ENCODE measurements around the gene HAGH.

The HAGH gene

DNA sequence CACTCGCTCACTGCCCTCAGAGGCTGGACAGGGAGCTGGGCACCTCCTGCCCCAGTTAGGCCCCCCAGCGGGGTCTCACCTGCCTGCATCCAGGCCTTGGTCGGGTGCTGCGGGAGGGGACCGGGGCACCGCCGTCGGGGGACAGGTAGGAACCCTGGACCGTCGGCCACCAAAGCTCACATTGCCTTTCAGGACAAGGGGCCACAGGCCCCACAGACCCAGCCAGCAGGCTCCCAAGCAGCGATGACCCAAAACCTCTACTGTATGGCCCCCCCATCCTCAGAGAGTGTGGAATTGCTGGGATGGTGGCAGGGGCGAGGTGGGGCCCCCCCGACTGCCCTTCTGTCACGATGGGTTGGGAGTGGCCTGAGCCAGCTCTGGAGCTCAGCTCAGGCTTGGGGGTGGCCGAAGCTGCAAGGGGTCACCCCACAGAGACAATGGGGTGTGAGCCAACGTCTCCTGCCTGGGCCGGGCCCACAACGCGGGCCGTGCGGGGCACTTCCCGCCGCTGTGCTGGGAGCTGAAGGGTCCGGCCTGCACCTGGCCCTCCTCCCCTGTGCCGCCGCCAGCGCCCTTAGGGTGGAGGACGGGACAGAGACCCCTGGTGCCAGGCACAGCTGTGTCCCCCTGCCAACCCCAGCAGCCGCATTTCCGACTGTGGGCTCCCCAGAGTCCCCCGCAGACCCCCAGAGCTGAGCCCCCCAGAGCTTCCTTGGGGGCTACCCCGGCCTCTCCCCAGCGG, 33.6 kb downstream of the HAGH start:
- no peak overlapping the region for H3K4me3 ChIP-seq (ENCODE audit: low read depth, low read length)
- in situ Hi-C loops (cut with HindIII; ENCODE audit: low sequenced_read_pairs): no loop called here
- no peak for DNase-seq (ENCODE audit: low read depth)
- TF ChIP-seq, protein P1, sequence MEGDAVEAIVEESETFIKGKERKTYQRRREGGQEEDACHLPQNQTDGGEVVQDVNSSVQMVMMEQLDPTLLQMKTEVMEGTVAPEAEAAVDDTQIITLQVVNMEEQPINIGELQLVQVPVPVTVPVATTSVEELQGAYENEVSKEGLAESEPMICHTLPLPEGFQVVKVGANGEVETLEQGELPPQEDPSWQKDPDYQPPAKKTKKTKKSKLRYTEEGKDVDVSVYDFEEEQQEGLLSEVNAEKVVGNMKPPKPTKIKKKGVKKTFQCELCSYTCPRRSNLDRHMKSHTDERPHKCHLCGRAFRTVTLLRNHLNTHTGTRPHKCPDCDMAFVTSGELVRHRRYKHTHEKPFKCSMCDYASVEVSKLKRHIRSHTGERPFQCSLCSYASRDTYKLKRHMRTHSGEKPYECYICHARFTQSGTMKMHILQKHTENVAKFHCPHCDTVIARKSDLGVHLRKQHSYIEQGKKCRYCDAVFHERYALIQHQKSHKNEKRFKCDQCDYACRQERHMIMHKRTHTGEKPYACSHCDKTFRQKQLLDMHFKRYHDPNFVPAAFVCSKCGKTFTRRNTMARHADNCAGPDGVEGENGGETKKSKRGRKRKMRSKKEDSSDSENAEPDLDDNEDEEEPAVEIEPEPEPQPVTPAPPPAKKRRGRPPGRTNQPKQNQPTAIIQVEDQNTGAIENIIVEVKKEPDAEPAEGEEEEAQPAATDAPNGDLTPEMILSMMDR (IDR thresholded peaks at IDR 0.05; ENCODE audit: low read depth, low read length, missing control alignments): no peak

DNA sequence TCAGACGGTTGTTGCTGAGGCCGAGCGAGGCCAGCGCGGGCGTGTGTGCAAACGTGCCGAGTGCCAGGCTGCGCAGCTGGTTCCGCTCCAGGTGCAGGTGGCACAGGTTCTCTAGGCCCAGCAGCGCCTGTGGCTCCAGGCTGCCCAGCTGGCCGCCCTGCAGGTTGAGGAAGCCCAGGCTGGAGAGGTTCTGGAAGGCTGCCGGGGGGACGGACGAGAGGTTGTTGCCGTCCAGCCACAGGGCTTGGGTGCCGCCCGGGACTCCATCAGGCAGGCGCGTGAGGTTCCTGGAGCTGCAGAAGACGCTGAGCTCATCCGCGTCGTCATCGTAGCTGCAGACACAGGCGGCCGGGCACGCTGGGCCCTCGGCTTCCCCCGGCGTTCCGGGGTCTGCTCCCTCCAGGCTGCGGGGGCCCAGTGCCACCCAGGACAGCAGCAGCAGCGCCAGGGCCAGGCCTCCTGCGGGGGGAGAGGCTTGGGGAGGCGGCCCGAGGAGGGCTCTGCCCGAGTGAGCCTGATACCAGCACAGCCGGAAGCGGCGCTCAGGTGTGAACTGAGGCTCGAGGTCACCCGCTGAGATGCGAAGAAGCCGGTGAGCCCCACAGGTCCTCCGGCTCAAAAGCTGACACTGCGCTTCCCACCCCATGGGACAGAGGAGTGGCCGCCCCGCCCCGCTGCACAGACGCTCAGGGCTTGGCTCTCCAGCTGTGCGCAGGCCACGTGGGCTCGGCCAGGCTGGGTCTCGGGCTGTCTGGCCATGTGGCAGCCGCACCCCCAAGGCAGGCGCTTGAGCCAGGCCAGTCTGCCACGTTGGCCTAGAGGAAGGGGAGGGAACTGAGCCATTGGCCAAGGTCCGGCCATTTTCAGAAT, 34.4 kb downstream of the HAGH start:
- H3K4me3 ChIP-seq (ENCODE audit: low read depth, low read length): no peak overlapping the region
- TF ChIP-seq, protein P1 (IDR thresholded peaks at IDR 0.05; ENCODE audit: low read depth, low read length, missing control alignments): no peak
- in situ Hi-C loops (cut with HindIII; ENCODE audit: low sequenced_read_pairs): no loop called here
- no peak for DNase-seq (ENCODE audit: low read depth)

DNA sequence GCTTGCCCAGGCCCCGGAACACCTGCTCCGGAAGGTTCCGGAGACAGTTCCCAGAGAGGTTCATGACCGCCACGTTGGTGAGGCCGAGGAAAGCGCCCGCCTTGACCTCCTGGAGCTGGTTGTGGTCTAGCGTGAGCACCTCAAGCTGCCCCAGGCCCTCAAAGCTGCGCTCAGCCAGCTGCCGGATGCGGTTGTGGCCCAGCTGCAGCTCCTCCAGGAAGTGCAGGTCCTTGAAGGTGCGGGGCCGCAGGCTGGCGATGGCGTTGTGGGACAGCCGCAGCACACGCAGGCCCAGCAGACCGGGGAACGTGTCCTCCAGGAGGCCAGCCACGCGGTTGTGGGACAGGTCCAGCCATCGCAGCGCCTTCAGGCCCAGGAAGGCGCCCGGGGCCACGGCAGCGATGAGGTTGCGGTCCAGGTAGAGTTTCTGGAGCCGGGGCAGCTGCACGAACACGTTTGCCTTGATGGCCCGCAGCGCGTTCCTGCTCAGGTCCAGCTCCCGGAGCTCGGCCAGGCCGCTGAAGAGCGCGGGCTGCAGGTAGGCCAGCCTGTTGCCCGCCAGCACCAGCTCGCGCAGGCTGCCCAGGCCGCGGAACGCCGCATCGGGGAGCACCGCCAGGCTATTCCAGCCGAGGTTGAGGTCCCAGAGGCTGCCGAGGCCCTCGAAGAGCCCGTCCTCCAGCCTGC, 35.2 kb downstream of the HAGH start:
- no peak for DNase-seq (ENCODE audit: low read depth)
- in situ Hi-C loops (cut with HindIII; ENCODE audit: low sequenced_read_pairs): no loop called here
- H3K4me3 ChIP-seq (ENCODE audit: low read depth, low read length): no peak overlapping the region
- TF ChIP-seq, protein P1 (IDR thresholded peaks at IDR 0.05; ENCODE audit: low read depth, low read length, missing control alignments): no peak

DNA sequence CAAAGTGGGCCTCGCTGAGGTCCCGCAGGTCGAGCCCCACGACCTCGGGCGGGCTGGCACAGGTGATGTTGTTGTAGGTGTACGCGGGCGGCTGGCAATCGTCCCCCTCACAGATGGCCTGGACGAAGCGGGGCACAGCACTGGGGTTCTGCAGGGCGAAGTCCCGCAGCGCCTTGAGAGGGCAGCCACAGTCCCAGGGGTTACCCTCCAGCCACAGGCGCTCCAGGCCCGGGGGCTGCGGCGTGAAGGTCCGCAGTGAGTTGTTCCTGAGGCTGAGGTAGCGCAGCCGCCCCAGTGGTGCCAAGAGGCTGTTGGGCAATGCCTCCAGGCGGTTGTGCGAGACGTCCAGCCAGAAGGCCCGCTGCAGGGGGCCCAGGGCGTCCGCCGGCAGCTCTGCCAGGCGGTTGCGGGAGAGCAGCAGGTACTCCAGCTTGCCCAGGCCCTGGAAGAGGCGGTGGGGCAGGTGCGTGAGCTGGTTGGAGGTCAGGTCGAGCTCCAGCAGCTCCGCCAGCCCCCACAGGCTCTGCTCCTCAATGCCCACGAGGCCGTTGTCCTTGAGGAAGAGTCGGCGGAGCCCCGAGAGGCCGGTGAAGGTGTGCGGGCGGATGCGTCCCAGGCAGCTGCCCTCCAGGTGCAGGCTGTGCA, 35.9 kb downstream of the HAGH start:
- DNase-seq (ENCODE audit: low read depth): no peak
- H3K4me3 ChIP-seq (ENCODE audit: low read depth, low read length): no peak overlapping the region
- in situ Hi-C loops (cut with HindIII; ENCODE audit: low sequenced_read_pairs): no loop called here
- TF ChIP-seq, protein P1 (IDR thresholded peaks at IDR 0.05; ENCODE audit: low read depth, low read length, missing control alignments): no peak

DNA sequence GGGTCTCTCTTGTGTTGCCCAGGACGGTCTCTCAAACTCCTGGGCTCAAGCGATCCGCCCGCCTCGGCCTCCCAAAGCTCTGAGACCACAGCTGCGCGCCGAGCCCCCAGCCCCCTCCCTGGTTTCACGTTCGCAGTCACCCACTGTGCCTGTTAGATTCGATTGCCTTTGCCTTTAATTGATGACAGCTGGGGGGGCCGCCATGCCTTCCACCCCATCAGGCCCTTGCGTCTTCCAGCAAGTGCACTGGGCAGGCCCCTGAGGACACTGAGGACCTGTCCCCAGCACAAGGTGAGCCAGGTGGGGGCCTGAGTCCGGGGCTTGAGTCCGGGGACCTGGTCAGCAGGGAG, 36.4 kb downstream of the HAGH start:
- no peak for DNase-seq (ENCODE audit: low read depth)
- in situ Hi-C loops (cut with HindIII; ENCODE audit: low sequenced_read_pairs): no loop called here
- H3K4me3 ChIP-seq (ENCODE audit: low read depth, low read length): no peak overlapping the region
- TF ChIP-seq, protein P1 (IDR thresholded peaks at IDR 0.05; ENCODE audit: low read depth, low read length, missing control alignments): no peak

DNA sequence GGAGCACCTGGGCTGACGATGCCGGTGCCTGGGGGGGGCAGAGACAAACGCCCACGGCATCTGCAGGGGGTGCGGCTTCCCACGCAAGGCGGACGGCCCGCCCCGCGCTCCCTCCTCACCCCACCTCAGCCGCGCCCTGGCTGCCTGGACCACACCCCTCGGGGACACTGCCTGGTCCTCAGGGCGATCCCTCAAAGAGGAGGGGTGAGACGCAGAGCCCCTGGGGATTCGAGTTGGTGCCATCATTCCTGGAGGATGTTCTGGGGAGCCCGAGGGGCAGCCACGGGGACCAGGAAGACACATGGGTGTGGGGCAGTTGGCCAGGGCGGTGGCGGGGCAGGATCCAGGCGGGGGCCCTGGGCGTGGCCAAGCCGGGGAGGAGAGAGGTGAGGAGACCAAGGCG, 37.0 kb downstream of the HAGH start:
- DNase-seq (ENCODE audit: low read depth): no peak
- H3K4me3 ChIP-seq (ENCODE audit: low read depth, low read length): no peak overlapping the region
- in situ Hi-C loops (cut with HindIII; ENCODE audit: low sequenced_read_pairs): no loop called here
- TF ChIP-seq, protein P1 (IDR thresholded peaks at IDR 0.05; ENCODE audit: low read depth, low read length, missing control alignments): no peak
